Measurements from ENCODE around the gene PCAT7. TPM values are rescaled to one million over a fixed set of nuclear protein-coding genes. Genes with fewer than 3 reads are reported as not detected.

The PCAT7 gene
- polyA plus RNA-seq, 1 donor (not counting 4 experiments of a cell fraction or from before 2014, with no cell fraction given): not detected

DNA sequence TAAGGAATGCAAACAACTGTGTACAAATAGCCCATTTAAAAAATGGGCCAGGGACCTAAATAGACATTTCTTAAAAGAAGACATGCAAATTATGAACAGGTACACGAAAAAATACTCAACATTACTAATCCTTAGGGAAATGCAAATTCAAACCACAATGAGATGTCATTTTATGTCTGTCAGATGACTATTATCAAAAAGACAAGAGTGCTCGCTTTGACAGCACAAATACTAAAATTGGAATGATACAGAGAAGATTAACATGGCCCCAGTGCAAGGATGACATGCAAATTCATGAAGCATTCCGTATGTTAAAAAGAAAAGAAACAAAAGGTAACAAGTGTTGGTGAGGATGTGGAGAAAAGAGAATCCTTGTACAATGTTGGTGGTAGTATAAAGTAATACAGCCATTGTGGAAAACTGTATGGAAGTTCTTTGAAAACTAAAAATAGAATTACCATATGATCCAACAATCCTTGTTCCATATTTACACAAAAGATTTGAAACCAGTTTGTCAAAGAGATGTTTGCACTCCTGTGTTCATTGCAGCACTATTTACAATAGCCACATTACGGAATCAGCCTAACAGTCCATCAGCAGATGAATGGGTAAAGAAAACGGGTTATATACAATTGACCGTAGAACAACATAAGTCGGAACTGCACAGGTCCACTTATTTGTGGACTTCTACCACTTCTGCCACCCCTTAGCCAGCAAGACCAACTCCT lies 47.2 kb upstream of the PCAT7 start:
- Histone ChIP-seq H3K4me3 (ENCODE audit: control insufficient read depth in 2 of 3, extremely low read depth in 1 of 3, insufficient read depth in 2 of 3, low read depth in 1 of 3, low read length in 3 of 3) (no peak overlapping the region), H3K36me3 (ENCODE audit: control insufficient read depth in 2 of 2, extremely low read depth in 1 of 2, insufficient read depth in 2 of 2, low read length in 2 of 2) (no peaks in the 10 kb centered on the region), H3K79me2 (ENCODE audit: control insufficient read depth, insufficient read depth, low read length) (no peaks in the 10 kb centered on the region), H3K4me2 (ENCODE audit: control insufficient read depth, extremely low read depth, insufficient read depth, low read depth, low read length) (no peak overlapping the region), H3K9me3 (ENCODE audit: control insufficient read depth, low read depth, low read length) (no peaks in the 10 kb centered on the region), H2AFZ (ENCODE audit: control insufficient read depth, low read length) (no peak overlapping the region), H3K27me3 (ENCODE audit: control insufficient read depth, extremely low read depth, insufficient read depth, low read length) (no peaks in the 10 kb centered on the region), H3K9ac (ENCODE audit: control insufficient read depth, extremely low read depth, insufficient read depth, low read length) (no peak overlapping the region), H3K4me1 (ENCODE audit: control insufficient read depth, extremely low read depth, insufficient read depth, low read length) (no peaks in the 10 kb centered on the region), H3K9me1 (ENCODE audit: control insufficient read depth, extremely low read depth, insufficient read depth, low read length) (no peaks in the 10 kb centered on the region), H4K20me1 (ENCODE audit: control insufficient read depth, extremely low read depth, insufficient read depth, low read length) (no peaks in the 10 kb centered on the region), H3K27ac (ENCODE audit: control insufficient read depth, insufficient read depth, low read length) (no peak overlapping the region)
- TF ChIP-seq, protein P1, sequence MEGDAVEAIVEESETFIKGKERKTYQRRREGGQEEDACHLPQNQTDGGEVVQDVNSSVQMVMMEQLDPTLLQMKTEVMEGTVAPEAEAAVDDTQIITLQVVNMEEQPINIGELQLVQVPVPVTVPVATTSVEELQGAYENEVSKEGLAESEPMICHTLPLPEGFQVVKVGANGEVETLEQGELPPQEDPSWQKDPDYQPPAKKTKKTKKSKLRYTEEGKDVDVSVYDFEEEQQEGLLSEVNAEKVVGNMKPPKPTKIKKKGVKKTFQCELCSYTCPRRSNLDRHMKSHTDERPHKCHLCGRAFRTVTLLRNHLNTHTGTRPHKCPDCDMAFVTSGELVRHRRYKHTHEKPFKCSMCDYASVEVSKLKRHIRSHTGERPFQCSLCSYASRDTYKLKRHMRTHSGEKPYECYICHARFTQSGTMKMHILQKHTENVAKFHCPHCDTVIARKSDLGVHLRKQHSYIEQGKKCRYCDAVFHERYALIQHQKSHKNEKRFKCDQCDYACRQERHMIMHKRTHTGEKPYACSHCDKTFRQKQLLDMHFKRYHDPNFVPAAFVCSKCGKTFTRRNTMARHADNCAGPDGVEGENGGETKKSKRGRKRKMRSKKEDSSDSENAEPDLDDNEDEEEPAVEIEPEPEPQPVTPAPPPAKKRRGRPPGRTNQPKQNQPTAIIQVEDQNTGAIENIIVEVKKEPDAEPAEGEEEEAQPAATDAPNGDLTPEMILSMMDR (optimal IDR thresholded peaks at IDR 0.05 in 1 of 3, IDR thresholded peaks at IDR 0.05 in 1 of 3, conservative IDR thresholded peaks at IDR 0.05 in 1 of 3; ENCODE audit: extremely low read depth in 1 of 3, insufficient read depth in 2 of 3, low read length in 3 of 3): no peak
- no peak for TF ChIP-seq EZH2 (IDR thresholded peaks at IDR 0.05; ENCODE audit: low read length)
- no peak for FAIRE-seq
- no peak for DNase-seq (ENCODE audit: low read depth, low spot score)
- dilution Hi-C loops (cut with MboI; ENCODE audit: extremely low pct_ligation_motif_present, low sequenced_read_pairs): no loop called here

DNA sequence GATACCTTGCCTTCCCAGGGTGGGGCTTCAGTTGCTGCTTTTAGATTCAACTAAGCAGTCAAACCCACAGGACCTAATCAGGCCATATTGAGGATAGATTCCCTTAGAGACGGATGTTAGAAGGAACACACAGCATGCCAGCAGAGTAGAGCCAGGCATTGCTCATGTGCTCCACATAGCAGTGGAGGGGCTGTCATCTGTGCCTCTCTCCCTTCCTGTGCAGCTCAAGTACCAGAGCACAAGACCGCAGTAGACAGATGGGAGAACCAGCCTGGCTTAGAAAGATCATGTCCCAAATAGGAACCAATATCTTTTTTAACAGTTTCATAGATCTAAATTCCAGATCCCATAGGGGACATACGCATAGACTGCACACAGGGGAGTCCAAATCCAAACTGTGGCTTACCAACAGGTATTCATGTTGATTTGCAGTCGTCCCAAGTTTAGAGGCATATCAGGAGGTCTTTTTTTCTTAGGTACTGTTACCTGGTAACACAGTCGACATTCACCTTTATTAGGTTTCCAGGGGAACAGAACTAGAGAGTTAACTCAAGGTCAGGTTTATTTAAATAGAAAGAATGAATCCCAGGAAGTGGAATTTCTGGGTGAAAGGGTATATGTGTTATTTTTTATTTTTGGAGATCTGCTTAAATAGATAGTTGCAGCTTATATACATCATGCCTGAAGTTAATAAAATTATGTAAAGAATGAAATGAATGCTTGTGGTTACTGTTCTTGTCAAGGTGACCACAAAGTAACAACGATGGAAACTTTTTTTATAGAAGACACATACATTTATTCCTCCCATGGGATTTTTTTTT lies 43.5 kb upstream of the PCAT7 start:
- TF ChIP-seq, protein P1 (optimal IDR thresholded peaks at IDR 0.05 in 1 of 3, IDR thresholded peaks at IDR 0.05 in 1 of 3, conservative IDR thresholded peaks at IDR 0.05 in 1 of 3; ENCODE audit: extremely low read depth in 1 of 3, insufficient read depth in 2 of 3, low read length in 3 of 3): no peak
- no peak for TF ChIP-seq EZH2 (IDR thresholded peaks at IDR 0.05; ENCODE audit: low read length)
- dilution Hi-C loops (cut with MboI; ENCODE audit: extremely low pct_ligation_motif_present, low sequenced_read_pairs): no loop called here
- H2AFZ ChIP-seq (ENCODE audit: control insufficient read depth, low read length): no peak overlapping the region
- H3K79me2 ChIP-seq (ENCODE audit: control insufficient read depth, insufficient read depth, low read length): no peaks in the 10 kb centered on the region
- no peaks in the 10 kb centered on the region for H3K36me3 ChIP-seq (ENCODE audit: control insufficient read depth in 2 of 2, extremely low read depth in 1 of 2, insufficient read depth in 2 of 2, low read length in 2 of 2)
- no peaks in the 10 kb centered on the region for H3K9me1 ChIP-seq (ENCODE audit: control insufficient read depth, extremely low read depth, insufficient read depth, low read length)
- H3K4me2 ChIP-seq (ENCODE audit: control insufficient read depth, extremely low read depth, insufficient read depth, low read depth, low read length): no peak overlapping the region
- H3K27me3 ChIP-seq (ENCODE audit: control insufficient read depth, extremely low read depth, insufficient read depth, low read length): no peaks in the 10 kb centered on the region
- FAIRE-seq: no peak
- no peak for DNase-seq (ENCODE audit: low read depth, low spot score)
- no peak overlapping the region for H3K4me3 ChIP-seq (ENCODE audit: control insufficient read depth in 2 of 3, extremely low read depth in 1 of 3, insufficient read depth in 2 of 3, low read depth in 1 of 3, low read length in 3 of 3)
- H3K9me3 ChIP-seq (ENCODE audit: control insufficient read depth, low read depth, low read length): no peaks in the 10 kb centered on the region
- no peak overlapping the region for H3K9ac ChIP-seq (ENCODE audit: control insufficient read depth, extremely low read depth, insufficient read depth, low read length)
- H3K27ac ChIP-seq (ENCODE audit: control insufficient read depth, insufficient read depth, low read length): no peak overlapping the region
- no peaks in the 10 kb centered on the region for H3K4me1 ChIP-seq (ENCODE audit: control insufficient read depth, extremely low read depth, insufficient read depth, low read length)
- H4K20me1 ChIP-seq (ENCODE audit: control insufficient read depth, extremely low read depth, insufficient read depth, low read length): no peaks in the 10 kb centered on the region

All from keratinocyte (primary cell).